HepG2 (cell line): ENCODE results near the gene TMCC2. TPM values are rescaled to one million over a fixed set of nuclear protein-coding genes. Genes with fewer than 3 reads are reported as not detected.

Experiments
- ARID5B ChIP-seq: IDR thresholded peaks from 2 replicates; pipeline ENCODE4 v1.4.0; 2020; ENCODE audit warnings: mild to moderate bottlenecking, missing genetic modification reagents
- ATF2 ChIP-seq: sonication (generic); formaldehyde crosslinking; IDR thresholded peaks from 2 replicates; pipeline ENCODE4 v1.4.0; 2020; ENCODE audit warnings: missing genetic modification reagents
- ATF7-NPFF ChIP-seq: sonication (generic); formaldehyde crosslinking; IDR thresholded peaks from 2 replicates; pipeline ENCODE4 v1.8.1; 2023; ENCODE audit warnings: mild to moderate bottlenecking, low read depth, missing genetic modification reagents, moderate library complexity
- ATM ChIP-seq: fragments of 450-650 bp; IDR thresholded peaks from 2 replicates; pipeline ENCODE4 v1.7.1; 2017; ENCODE audit warnings: mild to moderate bottlenecking, borderline replicate concordance
- EP300 ChIP-seq, 3 experiments: sonication (generic) in 1 of 3; formaldehyde crosslinking in 1 of 3; IDR thresholded peaks; 2 replicates each; pipeline versions ENCODE4 v1.5.1 to v1.6.1; 2011 to 2020; ENCODE audit warnings: low read depth in 2 of 3, low read length in 2 of 3, borderline replicate concordance in 1 of 3, improper control_type of control experiment in 1 of 3, mild to moderate bottlenecking in 1 of 3, missing genetic modification reagents in 1 of 3, moderate library complexity in 1 of 3
- HNF4G ChIP-seq, 2 experiments: sonication (generic) in 1 of 2; formaldehyde crosslinking in 1 of 2; IDR thresholded peaks; 2 replicates each; pipeline versions ENCODE4 v1.4.0 to v1.6.1; 2011 to 2020; ENCODE audit warnings: borderline replicate concordance in 2 of 2, low read depth in 2 of 2, mild to moderate bottlenecking in 2 of 2, low read length in 1 of 2, missing genetic modification reagents in 1 of 2, moderate library complexity in 1 of 2
- MTA3 ChIP-seq: sonication (generic); formaldehyde crosslinking; IDR thresholded peaks from 2 replicates; pipeline ENCODE4 v1.4.0; 2020; ENCODE audit warnings: missing genetic modification reagents
- SAP130 ChIP-seq: IDR thresholded peaks from 2 replicates; pipeline ENCODE4 v1.6.1; 2016; ENCODE audit warnings: low read depth
- TFDP1 ChIP-seq: IDR thresholded peaks from 2 replicates; pipeline ENCODE4 v1.6.1; 2016; ENCODE audit warnings: missing compliant biosample characterization, missing genetic modification reagents, borderline replicate concordance
- XRCC5 ChIP-seq: fragments of 200-400 bp; formaldehyde crosslinking; optimal IDR thresholded peaks from 2 replicates; pipeline ENCODE3; 2017; ENCODE audit warnings: mild to moderate bottlenecking, low read length
- ZMYM2 ChIP-seq: sonication (generic); formaldehyde crosslinking; IDR thresholded peaks from 2 replicates; pipeline ENCODE4 v1.8.0; 2022; ENCODE audit warnings: mild to moderate bottlenecking, missing genetic modification reagents
- ZNF687 ChIP-seq: sonication (generic); formaldehyde crosslinking; IDR thresholded peaks from 2 replicates; pipeline ENCODE4 v1.5.1; 2020; ENCODE audit warnings: mild to moderate bottlenecking, missing genetic modification reagents, moderate library complexity
- ZNF800 ChIP-seq: sonication (generic); formaldehyde crosslinking; IDR thresholded peaks from 2 replicates; pipeline ENCODE4 v1.4.0; 2020; ENCODE audit warnings: missing genetic modification reagents
- polyA plus RNA-seq, 8 experiments: library from polyadenylated mRNA; depleted of rRNA in 3 of 8; stranded (reverse) in 7 of 8; unstranded in 1 of 8; fragments of >200 nt; fragmentation: Illumina TruSeq in 4 of 8; extraction: Trizol in 4 of 8; gene quantifications; 2 replicates each; pipeline versions ENCODE4 v1.2.1 to v1.2.3, GENCODE V29; 2011 to 2016; ENCODE audit warnings: low read depth in 4 of 8, missing spikeins in 1 of 8, mixed read lengths in 1 of 8; ENCODE audit not compliant: insufficient read depth in 1 of 8
- total RNA-seq, 5 experiments: library from RNA; depleted of rRNA; stranded (reverse); fragments of >200 nt; fragmentation: Illumina TruSeq; extraction: Trizol; gene quantifications; 2 replicates each; pipeline ENCODE4 v1.2.3, GENCODE V29; 2016; ENCODE audit warnings: low read depth in 1 of 5

Gene TMCC2
- total and polyA plus RNA-seq, 2 of the 13 experiments (the other 11 are each of a cell fraction or from before 2014, with no cell fraction given): 0.12 to 0.24 TPM

GRCh38 chr1:205319081-205320018 lies 91.6 kb downstream of the TMCC2 start (continued):
- peak; percentile 45 for TF ChIP-seq ZNF687 (CRISPR knock-in tag)
- peak; percentile 64 for TF ChIP-seq ARID5B
- TF ChIP-seq TFDP1 (CRISPR knock-in tag): no peak; the same call in 1 of the 2 replicates
- no peak for TF ChIP-seq MTA3 (CRISPR knock-in tag)
- no peak for TF ChIP-seq ZMYM2 (CRISPR knock-in tag)
- no peak for TF ChIP-seq ZNF800 (CRISPR knock-in tag)
- 0 out of 2 replicates have a peak, but pooled peaks have one; percentile 20 for TF ChIP-seq ATF2 (CRISPR knock-in tag)
- no peak for TF ChIP-seq ATM
- TF ChIP-seq SAP130: peak; percentile 76
- TF ChIP-seq XRCC5: peak; percentile 22
- no peak for TF ChIP-seq EP300 (IDR thresholded peaks at IDR 0.05; ENCODE audit: low read depth in 2 of 2, low read length in 2 of 2)
- TF ChIP-seq EP300 (CRISPR knock-in tag; IDR thresholded peaks at IDR 0.05; ENCODE audit: borderline replicate concordance): 0 out of 2 replicates have a peak, but pooled peaks have one; percentile 25
- TF ChIP-seq ATF7-NPFF (CRISPR knock-in tag): no peak
- TF ChIP-seq HNF4G (IDR thresholded peaks at IDR 0.05; ENCODE audit: borderline replicate concordance, low read depth, low read length): no peak
- no peak for TF ChIP-seq HNF4G (CRISPR knock-in tag; IDR thresholded peaks at IDR 0.05; ENCODE audit: borderline replicate concordance, low read depth)
